ENCODE results near the gene DOCK4. TPM values are rescaled to one million over a fixed set of nuclear protein-coding genes. Genes with fewer than 3 reads are reported as not detected.
A peak's percentile ranks its signal among the peaks of the same experiment; 100 is the strongest.

The DOCK4 gene
- total RNA-seq = 1 to 10 TPM; 8.2 to 9.0 (median 8.6) TPM

GRCh38 chr7:112206238-112206990 lies at the start of gene DOCK4, which contains the start of gene ZNF277:
Gene DOCK4, minus strand, starts transcription at chr7:112206399. Its CDS starts 261 bp downstream, at chr7:112206138.
Gene ZNF277, plus strand, starts transcription at chr7:112206695. Its CDS starts 22 bp downstream, at chr7:112206717.
- peak within 1 kb of the TSS; percentile 97 for H3K4me3 ChIP-seq (ENCODE audit: low read depth, poor library complexity, severe bottlenecking)
- WGBS, 2 donors = 0% methylated on average over 21 to 41 of the region's 67 CpGs
- intact Hi-C loops (cut with DNase I; ENCODE audit: low total_unique reads) = no loop called here
- TF ChIP-seq, protein P1, sequence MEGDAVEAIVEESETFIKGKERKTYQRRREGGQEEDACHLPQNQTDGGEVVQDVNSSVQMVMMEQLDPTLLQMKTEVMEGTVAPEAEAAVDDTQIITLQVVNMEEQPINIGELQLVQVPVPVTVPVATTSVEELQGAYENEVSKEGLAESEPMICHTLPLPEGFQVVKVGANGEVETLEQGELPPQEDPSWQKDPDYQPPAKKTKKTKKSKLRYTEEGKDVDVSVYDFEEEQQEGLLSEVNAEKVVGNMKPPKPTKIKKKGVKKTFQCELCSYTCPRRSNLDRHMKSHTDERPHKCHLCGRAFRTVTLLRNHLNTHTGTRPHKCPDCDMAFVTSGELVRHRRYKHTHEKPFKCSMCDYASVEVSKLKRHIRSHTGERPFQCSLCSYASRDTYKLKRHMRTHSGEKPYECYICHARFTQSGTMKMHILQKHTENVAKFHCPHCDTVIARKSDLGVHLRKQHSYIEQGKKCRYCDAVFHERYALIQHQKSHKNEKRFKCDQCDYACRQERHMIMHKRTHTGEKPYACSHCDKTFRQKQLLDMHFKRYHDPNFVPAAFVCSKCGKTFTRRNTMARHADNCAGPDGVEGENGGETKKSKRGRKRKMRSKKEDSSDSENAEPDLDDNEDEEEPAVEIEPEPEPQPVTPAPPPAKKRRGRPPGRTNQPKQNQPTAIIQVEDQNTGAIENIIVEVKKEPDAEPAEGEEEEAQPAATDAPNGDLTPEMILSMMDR (IDR thresholded peaks at IDR 0.05) = no peak
- TF ChIP-seq POLR2A (IDR thresholded peaks at IDR 0.05) = no peak
- peak; percentile 99 to 100 for DNase-seq (ENCODE audit: low spot score in 2 of 2)

DNA sequence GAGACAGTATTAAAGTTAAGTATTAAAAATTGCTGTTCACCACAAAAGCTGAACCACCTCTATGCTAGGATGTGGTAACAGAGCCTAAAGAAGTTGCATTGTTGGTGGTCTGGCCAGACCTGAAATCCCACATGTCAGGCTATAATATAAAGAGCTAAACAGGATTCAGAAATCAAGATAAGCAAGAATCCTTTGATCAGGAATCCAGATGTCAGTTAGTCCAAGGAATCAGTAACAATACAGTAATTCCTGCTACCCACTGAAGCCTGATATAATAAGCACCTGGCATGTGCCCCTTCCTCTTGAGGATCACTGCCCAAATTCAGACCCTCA lies 49.2 kb upstream of the DOCK4 start:
- H3K4me3 ChIP-seq (ENCODE audit: low read depth, poor library complexity, severe bottlenecking) = no peak overlapping the region
- intact Hi-C loops (cut with DNase I; ENCODE audit: low total_unique reads) = no loop called here
- no peak for DNase-seq (ENCODE audit: low spot score in 2 of 2)
- TF ChIP-seq, protein P1 (IDR thresholded peaks at IDR 0.05) = no peak
- no peak for TF ChIP-seq POLR2A (IDR thresholded peaks at IDR 0.05)

DNA sequence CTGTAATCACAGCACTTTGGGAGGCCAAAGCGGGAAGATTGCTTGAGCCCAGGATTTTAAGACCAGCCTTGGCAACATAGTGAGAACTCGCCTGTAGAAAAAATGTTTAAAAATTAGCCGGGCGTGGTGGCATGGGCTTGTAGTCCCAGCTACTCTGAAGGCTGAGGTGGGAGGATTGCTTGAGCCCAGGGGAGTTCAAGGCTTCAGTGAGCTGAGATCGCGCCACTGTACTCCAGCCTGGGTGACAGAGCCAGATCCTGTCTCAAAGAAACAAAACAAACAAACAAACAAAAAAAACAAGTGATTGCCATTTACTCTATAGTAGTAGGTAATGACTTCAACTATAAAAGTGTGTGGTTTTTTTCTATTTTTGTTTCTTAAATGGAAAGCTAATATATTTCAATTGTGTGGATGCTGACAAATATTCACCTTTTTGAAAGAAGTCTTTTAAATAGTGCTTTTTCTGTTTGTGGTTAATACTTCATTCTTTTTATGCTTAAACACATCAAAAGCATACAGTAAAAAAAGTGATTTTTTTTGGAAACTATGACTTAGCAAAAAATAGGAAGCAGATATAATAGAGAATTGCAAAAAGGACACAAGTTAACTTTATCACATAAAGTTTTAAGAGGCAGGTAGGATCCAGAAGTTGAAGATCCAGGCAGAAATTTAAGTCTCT lies 48.6 kb upstream of the DOCK4 start:
- DNase-seq (ENCODE audit: low spot score in 2 of 2) = no peak
- no peak for TF ChIP-seq POLR2A (IDR thresholded peaks at IDR 0.05)
- TF ChIP-seq, protein P1 (IDR thresholded peaks at IDR 0.05) = no peak
- H3K4me3 ChIP-seq (ENCODE audit: low read depth, poor library complexity, severe bottlenecking) = no peak overlapping the region
- intact Hi-C loops (cut with DNase I; ENCODE audit: low total_unique reads) = no loop called here
- WGBS, 2 donors = 60 to 68% methylated on average over 6 of the region's 6 CpGs

DNA sequence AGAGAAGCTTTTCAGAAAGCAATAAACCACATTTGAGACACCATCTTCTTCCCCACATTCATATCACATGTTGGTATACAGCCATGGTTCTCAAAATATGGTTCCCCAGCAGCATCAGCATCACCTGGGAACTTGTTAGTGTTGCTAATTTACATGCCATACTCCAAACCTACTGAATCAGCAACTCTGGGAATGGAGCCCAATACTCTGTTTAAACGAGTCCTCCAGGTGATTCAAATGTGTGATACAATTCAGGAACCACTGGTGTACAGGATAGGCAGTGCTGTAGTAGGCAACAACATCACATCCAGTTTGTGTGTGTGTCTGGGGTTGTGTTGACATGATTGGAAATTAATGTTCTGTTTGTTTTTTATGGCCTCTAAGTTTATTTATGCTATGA lies 48.0 kb upstream of the DOCK4 start:
- no peak for DNase-seq (ENCODE audit: low spot score in 2 of 2)
- no peak for TF ChIP-seq POLR2A (IDR thresholded peaks at IDR 0.05)
- TF ChIP-seq, protein P1 (IDR thresholded peaks at IDR 0.05) = no peak
- 42 to 63% methylated on average over 1 of the region's 1 CpG for WGBS, 2 donors
- intact Hi-C loops (cut with DNase I; ENCODE audit: low total_unique reads) = no loop called here
- H3K4me3 ChIP-seq (ENCODE audit: low read depth, poor library complexity, severe bottlenecking) = no peak overlapping the region

- DNase-seq (ENCODE audit: low spot score in 2 of 2) = no peak
- no peak overlapping the region for H3K4me3 ChIP-seq (ENCODE audit: low read depth, poor library complexity, severe bottlenecking)
- 66 to 74% methylated on average over 3 of the region's 3 CpGs for WGBS, 2 donors
- TF ChIP-seq, protein P1 (IDR thresholded peaks at IDR 0.05) = no peak
- no peak for TF ChIP-seq POLR2A (IDR thresholded peaks at IDR 0.05)
- intact Hi-C loops (cut with DNase I; ENCODE audit: low total_unique reads) = no loop called here
Observed at GRCh38 chr7:112252691-112253090, 46.5 kb upstream of the DOCK4 start.
